CD1c-positive myeloid dendritic cell (primary cell): ENCODE results near the gene PDZRN4.

Experiments used
- DNase-seq: peaks from one replicate; pipeline ENCODE4 v3.0.0-alpha.2; 2016; ENCODE audit errors: extremely low spot score

PDZRN4 gene

DNA sequence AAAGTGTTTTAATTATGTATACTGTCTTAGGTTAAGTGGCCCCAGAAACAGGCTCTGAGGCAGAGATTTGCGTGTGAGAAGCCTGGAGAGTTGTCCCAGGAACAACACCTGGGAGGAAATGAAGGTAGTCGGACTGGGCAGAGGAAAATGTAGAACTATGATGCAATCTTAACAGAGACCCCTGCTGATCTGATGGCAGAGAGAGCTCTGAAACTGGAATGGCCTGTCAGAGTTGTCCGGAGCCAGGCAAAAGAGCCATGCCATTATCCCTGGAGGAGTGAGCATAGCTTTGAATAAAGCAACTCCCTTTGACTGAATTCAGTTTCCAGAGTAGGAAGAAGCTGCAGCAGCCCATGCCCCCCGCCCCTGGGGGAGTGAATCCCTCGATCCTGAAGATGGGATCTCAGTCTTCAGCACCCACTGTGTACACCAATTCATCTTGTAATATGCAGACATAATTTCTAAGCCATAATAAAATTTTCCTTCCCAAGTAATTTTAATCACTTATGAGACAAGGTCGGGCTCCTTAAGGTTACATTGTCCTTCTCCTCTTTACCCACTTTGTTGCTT is 264.8 kb downstream of the PDZRN4 start:
- DNase-seq, result no peak

DNA sequence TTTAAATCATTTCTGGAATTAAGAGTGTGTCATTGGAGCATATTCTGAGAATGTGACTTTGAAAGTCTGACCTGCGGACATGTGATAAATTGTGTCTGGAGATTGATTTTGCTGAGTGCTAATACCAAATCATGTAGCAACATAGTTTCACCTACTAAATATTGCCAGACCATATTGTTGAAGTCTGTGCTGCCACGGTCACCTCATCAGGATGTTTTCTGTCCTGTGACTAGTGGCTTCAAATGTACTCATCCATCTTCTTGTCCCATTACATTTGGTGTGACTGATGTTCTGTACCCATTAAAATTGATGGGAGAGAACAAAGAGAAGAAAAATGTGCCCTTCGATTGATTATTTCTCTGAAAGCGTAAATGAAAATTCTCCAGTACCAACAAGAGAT is 265.3 kb downstream of the PDZRN4 start:
- no peak for DNase-seq

DNA sequence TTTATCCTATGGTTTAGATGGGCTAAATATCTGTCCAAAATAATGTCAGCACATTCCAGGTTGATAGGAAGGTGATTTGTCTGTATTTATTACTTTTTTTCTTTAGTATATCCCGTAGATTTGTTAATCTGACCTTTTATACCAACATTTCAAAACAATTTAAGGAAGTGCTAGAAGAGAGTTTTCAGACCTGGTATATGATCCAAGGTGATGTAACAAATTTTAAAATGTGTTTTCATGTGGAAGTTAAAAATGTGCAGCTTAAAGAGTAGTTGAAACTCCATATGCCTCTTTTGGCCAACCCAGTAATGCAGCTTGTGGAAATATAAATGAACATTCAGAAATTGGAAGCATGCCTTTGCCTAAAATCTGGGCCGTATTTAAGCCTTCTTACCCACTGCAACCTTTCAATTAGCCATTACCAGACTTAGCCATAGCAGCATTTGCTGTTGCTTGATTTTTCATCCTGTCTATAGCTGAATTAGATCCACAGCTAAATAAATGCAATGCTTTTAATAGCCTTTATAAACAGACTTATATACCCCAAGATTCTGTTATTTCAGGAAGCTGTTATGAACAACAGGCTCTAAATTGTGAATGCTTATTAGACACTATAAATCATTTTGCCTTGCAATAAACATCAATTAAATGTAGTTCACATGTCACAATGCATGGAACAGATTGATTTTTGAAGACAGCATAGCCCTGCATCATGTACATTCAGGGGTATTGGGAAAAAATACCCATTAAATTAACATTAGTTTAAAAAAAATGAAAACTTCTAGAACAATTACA is 271.2 kb downstream of the PDZRN4 start:
- no peak for DNase-seq

- DNase-seq, result no peak
Observed at GRCh38 chr12:41459906-41460214, 271.7 kb downstream of the PDZRN4 start.

- DNase-seq, result no peak
Observed at GRCh38 chr12:41460906-41461305, 272.8 kb downstream of the PDZRN4 start.

DNA sequence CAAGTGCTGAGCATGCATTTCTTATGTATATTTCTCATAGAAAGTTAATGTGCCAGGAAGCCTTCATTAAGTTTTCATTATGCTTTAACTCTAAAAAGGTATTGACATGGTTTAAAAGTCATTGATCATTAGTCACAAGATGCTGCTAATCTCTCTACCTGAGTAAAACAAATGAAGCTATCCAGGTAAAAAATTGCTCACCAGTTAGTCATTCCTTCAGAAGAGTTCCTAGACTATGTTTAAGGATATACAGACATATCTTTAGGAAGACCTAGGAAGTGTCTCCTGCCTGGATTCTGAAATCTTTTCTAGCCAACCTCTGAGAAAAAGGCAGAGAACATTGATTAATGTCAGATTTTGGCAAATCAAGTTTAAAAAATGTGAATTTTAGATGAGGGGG is 274.2 kb downstream of the PDZRN4 start:
- no peak for DNase-seq

- DNase-seq, result no peak
Observed at GRCh38 chr12:41465526-41465925, 277.4 kb downstream of the PDZRN4 start.

DNA sequence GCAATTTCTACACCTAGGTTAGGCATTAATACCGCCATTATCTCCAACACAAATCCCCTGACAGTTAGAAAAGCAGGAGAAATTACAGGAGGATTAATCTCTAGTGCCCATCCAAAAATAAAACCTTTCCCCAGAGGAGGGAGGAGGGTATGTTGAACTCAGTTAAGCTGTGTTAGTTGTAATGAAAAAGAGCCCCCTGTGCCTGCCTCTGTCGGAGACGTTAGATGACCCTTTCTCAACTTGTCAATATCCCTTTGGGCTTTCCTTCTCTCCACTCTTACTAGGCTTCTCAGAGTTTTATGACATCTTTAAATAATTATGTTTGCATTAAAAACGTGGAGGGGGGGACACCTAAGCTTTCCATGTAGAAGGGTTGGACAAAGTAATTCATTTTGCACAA is 278.2 kb downstream of the PDZRN4 start:
- no peak for DNase-seq

GRCh38 chr12:41466802-41467201 is 278.7 kb downstream of the PDZRN4 start:
- no peak for DNase-seq

- DNase-seq, result no peak
Observed at GRCh38 chr12:41467591-41468325, 279.6 kb downstream of the PDZRN4 start.

GRCh38 chr12:41468341-41468740 is 280.2 kb downstream of the PDZRN4 start:
- no peak for DNase-seq

GRCh38 chr12:41468756-41469155 is 280.6 kb downstream of the PDZRN4 start:
- DNase-seq, result no peak

GRCh38 chr12:41473441-41473840 is 285.3 kb downstream of the PDZRN4 start:
- no peak for DNase-seq

GRCh38 chr12:41474001-41474400 is 285.9 kb downstream of the PDZRN4 start:
- DNase-seq, result no peak

- no peak for DNase-seq
Observed at GRCh38 chr12:41476499-41477439, 288.6 kb downstream of the PDZRN4 start.

GRCh38 chr12:41479426-41479825 is 291.3 kb downstream of the PDZRN4 start:
- no peak for DNase-seq

DNA sequence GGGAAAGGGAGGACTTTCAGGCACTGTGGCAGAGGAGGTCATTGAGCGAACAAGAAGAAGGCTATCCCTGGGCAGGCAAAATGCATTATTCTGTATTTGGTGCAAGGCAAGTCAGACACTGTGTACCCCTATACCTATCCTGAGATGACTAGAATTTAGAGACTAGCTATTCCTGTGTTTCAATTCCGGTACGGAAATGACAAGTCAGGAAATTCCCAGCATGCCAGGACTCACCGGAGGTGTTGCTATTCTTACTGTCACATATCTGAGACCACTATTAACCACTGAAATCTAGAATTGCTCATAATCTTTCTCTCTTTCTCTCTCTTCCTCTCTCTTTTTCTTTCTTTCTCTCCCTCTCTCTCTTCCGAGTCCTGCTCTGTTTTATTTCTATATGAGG is 297.1 kb downstream of the PDZRN4 start:
- DNase-seq, result no peak

GRCh38 chr12:41486718-41487117 is 298.6 kb downstream of the PDZRN4 start:
- DNase-seq, result no peak

GRCh38 chr12:41496009-41496408 is 307.9 kb downstream of the PDZRN4 start:
- DNase-seq, result no peak

GRCh38 chr12:41497409-41497808 is 309.3 kb downstream of the PDZRN4 start:
- no peak for DNase-seq

- DNase-seq, result no peak
Observed at GRCh38 chr12:41504976-41505375, 316.9 kb downstream of the PDZRN4 start.

GRCh38 chr12:41507286-41507685 is 319.2 kb downstream of the PDZRN4 start:
- DNase-seq, result no peak
